CD4-positive, alpha-beta T cell treated with Interleukin-6 for 4 hours (primary cell): ENCODE measurements around the gene POLD1.

ENCODE experiments used
- DNase-seq: peaks from one replicate; pipeline ENCODE4 v3.0.0-alpha.2; 2020; ENCODE audit warnings: mixed read lengths

POLD1 gene

GRCh38 chr19:50392759-50393158 is 8.6 kb downstream of the POLD1 start:
- no peak for DNase-seq

GRCh38 chr19:50393589-50393988 is 9.4 kb downstream of the POLD1 start:
- no peak for DNase-seq

GRCh38 chr19:50394017-50394416 is 9.9 kb downstream of the POLD1 start:
- DNase-seq, result no peak

DNA sequence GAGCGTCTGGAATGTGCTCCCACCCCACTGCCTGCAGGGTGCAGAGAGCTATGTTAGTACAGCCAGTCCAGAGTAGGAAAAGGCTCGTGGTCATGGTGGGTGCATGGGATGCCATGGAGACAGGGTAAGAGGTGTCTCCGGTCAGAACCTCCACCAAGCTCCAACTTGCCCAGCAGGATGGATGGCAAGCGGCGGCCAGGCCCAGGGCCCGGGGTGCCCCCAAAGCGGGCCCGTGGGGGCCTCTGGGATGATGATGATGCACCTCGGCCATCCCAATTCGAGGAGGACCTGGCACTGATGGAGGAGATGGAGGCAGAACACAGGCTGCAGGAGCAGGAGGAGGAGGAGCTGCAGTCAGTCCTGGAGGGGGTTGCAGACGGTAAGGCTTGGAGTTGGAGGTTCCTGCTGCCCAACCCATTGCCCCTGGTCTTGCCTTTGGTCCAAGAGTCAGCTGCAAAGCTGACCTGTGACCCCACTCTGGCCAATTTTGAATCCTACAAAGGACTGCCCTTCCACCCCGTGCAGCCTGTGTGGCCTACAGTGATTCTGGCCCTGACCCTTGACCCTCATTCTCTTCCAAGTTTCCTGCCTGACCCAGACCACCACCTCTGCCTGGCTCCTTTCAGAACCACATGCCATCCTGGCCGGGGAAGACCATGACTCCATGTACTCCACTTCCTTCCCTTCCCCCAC is 14.7 kb downstream of the POLD1 start:
- no peak for DNase-seq

DNA sequence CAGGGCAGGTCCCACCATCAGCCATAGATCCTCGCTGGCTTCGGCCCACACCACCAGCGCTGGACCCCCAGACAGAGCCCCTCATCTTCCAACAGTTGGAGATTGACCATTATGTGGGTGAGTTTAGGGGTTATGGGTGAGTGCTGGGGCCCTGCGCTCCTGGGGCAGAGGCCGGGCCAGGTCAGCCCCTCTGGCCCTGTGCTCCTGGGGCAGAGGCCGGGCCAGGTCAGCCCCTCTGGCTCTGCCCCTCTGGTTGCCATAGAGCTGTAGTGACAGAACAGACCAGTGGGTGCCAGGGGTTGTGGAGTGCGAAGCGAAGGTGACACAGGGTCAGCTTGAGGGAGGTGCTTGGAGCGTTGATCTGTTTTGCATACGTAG is 15.2 kb downstream of the POLD1 start:
- no peak for DNase-seq

DNA sequence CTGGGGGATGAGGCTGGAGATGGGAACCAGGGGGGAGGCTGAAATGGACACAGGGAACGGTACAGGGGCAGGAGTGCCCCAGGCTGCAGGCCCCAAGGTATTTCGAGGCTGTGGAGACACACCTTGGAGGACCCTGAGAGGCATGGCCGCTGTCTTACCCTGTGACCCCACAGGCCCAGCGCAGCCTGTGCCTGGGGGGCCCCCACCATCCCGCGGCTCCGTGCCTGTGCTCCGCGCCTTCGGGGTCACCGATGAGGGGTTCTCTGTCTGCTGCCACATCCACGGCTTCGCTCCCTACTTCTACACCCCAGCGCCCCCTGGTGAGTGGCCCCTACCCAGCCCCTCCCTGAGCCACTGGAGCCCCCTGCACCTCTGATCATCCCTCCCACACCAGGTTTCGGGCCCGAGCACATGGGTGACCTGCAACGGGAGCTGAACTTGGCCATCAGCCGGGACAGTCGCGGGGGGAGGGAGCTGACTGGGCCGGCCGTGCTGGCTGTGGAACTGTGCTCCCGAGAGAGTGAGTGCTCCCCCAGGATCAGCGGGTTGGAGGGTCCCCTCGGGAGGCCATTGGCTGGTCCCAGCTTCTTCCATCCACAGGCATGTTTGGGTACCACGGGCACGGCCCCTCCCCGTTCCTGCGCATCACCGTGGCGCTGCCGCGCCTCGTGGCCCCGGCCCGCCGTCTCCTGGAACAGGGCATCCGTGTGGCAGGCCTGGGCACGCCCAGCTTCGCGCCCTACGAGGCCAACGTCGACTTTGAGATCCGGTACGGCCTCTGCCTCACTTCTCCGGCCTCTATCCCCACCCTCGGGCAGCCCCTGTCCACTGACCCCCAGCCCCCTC is 17.7 kb downstream of the POLD1 start:
- peak; percentile 28 for DNase-seq

DNA sequence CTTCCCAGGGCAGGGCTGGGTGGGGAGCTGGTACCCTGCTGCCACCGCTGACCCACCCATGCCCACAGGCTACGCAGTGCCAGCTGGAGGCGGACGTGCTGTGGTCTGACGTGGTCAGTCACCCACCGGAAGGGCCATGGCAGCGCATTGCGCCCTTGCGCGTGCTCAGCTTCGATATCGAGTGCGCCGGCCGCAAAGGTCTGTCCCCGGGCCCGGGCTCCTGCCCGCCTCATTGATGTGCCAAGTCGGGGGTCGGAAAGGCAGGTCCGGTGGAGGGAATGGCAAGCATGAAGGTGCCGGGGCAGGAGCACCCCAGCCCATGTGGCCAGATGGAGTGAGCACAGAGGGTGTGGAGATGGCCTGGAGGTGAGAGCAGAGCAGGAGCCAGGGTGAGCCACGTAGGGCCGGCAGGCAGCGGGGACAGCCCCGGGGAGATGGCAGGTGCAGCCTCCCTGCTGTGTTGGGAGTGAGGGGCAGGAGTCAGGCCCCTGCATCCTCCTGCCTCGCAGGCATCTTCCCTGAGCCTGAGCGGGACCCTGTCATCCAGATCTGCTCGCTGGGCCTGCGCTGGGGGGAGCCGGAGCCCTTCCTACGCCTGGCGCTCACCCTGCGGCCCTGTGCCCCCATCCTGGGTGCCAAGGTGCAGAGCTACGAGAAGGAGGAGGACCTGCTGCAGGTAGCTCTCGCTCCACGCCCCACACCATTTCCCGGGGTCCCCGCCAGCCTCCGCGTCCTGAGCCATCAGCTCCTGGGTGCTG is 18.6 kb downstream of the POLD1 start:
- no peak for DNase-seq

- DNase-seq, result no peak
These were observed 22.1 kb downstream of the POLD1 start for GRCh38 chr19:50406156-50406820.

DNA sequence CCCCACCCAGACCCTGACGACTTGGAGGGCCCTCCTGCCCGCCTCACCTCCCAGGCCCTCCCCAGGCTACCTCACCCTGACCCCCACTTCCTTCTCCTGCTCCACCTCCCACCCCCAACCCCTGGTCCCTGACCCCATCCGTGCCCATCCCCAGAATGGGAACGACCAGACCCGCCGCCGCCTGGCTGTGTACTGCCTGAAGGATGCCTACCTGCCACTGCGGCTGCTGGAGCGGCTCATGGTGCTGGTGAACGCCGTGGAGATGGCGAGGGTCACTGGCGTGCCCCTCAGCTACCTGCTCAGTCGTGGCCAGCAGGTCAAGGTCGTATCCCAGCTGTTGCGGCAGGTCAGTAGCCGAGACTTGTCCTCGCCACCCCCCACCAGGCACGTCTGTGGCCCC is 22.7 kb downstream of the POLD1 start:
- no peak for DNase-seq

DNA sequence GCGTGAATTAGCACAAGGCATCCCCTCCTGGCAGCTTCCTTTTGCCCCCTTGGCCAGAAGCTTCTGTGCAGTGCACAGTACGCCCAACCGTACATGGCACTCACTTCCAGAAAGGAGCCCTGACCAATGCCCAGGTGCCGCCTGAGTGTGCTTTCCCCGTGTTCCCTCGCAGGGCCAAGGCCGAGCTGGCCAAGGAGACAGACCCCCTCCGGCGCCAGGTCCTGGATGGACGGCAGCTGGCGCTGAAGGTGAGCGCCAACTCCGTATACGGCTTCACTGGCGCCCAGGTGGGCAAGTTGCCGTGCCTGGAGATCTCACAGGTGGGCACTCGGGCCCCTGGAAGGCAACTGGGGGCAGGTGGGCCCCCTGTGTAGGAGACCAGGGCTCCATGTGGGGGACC is 25.2 kb downstream of the POLD1 start:
- DNase-seq, result no peak

DNA sequence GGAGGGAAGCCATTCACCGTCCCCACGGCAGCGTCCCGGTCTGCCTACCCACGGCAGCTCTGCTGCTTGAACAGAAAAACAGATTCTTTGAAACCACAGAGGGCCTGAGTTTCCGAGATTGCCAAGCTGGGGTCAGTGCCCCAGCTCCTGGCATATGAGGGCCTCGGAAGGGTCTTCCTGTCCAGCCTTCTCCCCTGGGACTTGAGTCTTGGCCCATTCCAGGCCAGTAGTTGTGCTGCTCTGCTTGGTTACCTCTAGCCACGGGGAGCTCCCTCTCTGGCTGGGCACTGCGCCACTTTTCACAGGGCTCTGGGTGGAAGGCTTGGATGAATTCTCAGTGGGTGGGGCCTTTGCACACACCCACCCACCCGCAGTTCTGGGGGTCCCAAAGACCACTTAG is 26.0 kb downstream of the POLD1 start:
- DNase-seq, result no peak

- no peak for DNase-seq
These were observed 28.3 kb downstream of the POLD1 start for GRCh38 chr19:50412419-50412818.

- no peak for DNase-seq
These were observed 28.9 kb downstream of the POLD1 start for GRCh38 chr19:50413096-50413495.

GRCh38 chr19:50413531-50413930 is 29.4 kb downstream of the POLD1 start:
- no peak for DNase-seq

DNA sequence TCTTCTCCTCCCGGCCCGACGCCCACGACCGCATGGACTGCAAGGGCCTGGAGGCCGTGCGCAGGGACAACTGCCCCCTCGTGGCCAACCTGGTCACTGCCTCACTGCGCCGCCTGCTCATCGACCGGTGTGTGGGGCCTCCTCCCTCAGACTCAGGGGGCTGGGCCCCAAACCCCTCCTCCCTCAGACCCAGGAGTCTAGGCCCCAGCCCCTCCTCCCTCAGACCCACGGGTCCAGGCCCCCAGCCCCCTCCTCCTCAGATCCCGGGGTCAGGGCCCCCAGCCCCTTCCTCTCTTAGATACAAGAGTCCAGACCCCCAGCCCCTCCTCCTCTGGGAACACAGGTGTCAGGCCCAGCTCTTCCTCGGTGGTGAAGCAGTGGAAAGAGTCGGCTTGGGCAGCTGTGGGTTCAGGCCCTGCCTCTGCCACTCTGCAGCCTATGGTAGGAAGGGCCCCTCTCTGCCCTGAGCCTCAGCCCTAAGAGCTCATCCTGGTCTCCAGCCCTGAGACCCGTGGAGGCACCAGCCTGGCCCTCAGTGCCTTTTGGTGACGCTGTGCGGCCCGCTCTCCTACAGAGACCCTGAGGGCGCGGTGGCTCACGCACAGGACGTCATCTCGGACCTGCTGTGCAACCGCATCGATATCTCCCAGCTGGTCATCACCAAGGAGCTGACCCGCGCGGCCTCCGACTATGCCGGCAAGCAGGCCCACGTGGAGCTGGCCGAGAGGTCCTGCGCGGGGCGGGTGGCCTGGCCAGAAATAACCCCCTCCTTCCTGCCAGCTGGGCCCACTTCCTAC is 30.9 kb downstream of the POLD1 start:
- DNase-seq, result peak; percentile 79

- DNase-seq, result no peak
These were observed 31.5 kb downstream of the POLD1 start for GRCh38 chr19:50415661-50416033.

- DNase-seq, result no peak
These were observed 32.2 kb downstream of the POLD1 start for GRCh38 chr19:50416034-50416977.

DNA sequence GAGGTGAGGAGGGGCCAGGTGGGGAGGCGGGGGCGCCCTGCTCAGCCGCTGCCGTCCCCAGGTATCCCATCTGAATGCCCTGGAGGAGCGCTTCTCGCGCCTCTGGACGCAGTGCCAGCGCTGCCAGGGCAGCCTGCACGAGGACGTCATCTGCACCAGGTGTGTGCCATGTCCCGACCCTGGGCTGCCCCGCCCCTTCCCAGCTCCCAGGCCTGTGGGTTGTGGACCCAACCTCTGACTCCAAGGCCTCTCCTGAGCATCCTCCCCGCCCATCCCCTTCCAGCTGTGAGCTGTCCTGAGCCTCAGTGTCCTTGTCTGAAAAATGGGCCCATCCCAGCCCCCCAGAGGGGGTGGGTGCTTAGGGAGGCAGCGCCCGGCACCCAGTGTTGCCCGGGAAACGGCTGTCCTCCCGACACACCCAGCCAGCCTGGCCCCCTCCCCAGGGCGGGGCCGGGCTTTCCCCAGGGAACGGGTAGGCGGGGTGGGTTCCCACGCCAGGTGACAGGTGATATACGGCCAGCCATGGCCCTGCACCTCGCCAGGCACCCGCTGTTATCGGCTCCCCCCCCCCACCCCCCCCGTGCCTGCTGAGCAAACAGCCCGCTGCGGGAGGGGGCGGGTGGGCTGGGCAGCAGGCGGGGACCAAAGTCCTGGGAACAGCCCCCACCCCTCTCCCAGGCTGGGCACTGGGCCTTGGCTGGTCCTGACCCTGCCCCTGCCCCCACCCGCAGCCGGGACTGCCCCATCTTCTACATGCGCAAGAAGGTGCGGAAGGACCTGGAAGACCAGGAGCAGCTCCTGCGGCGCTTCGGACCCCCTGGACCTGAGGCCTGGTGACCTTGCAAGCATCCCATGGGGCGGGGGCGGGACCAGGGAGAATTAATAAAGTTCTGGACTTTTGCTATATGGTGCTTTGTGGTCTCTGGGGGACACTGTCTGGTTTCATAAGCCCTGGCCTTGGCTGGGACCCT is 33.2 kb downstream of the POLD1 start:
- no peak for DNase-seq

DNA sequence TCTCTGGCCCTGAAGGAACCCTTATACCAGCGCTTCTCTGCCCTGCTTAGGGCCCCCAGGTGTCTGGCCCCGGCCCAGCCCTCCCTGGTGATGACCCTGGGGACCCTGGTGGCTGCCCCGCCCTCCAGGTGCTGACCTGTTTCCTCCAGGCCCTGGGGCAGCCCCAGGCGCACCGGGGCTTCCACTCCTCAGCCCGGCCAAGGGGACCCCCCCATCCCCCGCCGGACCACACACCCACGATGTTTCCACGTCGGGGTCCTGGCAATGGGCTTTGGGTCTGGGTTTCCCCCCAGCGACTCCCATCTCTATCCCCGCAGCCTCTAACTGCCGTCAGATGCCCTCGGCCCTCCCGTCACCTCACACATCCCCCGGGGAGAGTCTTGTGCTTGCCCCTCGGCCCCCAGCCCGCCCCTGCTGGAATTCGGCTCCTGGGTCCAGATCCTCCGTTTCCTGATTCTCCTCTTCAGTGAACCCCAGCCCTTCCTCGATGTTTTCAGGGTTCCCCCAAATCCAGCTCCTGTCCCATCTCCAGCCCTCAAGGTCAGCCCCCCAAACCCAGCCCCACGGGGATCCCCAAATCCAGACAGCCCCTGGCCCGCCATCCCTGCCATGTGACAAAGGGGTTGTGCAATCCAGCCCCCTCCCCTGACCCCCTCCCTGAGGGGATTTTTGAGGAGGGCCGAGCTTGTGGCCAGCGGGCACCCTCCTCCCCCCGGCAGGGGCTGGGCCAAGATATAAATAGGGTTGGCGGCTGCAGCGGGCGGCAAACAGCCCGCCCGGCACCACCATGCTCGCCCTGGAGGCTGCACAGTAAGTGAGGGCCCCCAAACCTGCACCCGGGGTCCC is 34.3 kb downstream of the POLD1 start, which contains the start of gene SPIB:
SPIB (plus strand) TSS at position 763 of the 846 bp plus-strand sequence; CDS start at position 788, 25 bp downstream.
- no peak for DNase-seq
